ENCODE results near the gene ZNF445.

DNA sequence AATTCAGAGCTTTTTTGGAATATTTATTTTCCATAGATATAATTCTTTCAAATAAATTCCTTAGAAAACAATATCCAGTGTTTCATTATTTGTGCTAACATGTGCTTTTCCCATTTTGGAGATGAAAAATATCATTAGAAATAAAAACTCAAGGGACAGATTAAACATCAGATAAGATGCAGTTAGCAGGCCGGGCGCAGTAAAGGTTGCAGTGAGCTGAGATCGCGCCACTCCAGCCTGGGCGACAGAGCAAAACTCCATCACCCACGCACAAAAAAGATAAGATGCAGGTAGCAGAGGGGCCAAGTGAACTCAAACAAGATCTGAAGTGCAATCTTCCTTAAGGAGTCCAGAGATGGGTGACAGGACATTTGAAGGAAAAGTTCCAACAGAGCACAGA is 48.0 kb downstream of the ZNF445 start:
- TF ChIP-seq, protein P1, sequence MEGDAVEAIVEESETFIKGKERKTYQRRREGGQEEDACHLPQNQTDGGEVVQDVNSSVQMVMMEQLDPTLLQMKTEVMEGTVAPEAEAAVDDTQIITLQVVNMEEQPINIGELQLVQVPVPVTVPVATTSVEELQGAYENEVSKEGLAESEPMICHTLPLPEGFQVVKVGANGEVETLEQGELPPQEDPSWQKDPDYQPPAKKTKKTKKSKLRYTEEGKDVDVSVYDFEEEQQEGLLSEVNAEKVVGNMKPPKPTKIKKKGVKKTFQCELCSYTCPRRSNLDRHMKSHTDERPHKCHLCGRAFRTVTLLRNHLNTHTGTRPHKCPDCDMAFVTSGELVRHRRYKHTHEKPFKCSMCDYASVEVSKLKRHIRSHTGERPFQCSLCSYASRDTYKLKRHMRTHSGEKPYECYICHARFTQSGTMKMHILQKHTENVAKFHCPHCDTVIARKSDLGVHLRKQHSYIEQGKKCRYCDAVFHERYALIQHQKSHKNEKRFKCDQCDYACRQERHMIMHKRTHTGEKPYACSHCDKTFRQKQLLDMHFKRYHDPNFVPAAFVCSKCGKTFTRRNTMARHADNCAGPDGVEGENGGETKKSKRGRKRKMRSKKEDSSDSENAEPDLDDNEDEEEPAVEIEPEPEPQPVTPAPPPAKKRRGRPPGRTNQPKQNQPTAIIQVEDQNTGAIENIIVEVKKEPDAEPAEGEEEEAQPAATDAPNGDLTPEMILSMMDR (IDR thresholded peaks at IDR 0.05; ENCODE audit: insufficient read depth, low read depth, low read length): no peak
- TF ChIP-seq EZH2 (IDR thresholded peaks at IDR 0.05; ENCODE audit: insufficient read depth, low read length): no peak
